Measurements from ENCODE around the gene JPT2. TPM values are rescaled to one million over a fixed set of nuclear protein-coding genes. Genes with fewer than 3 reads are reported as not detected.

JPT2 gene, protein sequence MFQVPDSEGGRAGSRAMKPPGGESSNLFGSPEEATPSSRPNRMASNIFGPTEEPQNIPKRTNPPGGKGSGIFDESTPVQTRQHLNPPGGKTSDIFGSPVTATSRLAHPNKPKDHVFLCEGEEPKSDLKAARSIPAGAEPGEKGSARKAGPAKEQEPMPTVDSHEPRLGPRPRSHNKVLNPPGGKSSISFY
- total RNA-seq (2022; extraction: Qiagen RNA extraction; ENCODE audit: low read depth), result 168 to 242 TPM (median 184 TPM) in 5 replicates

GRCh38 chr16:1677942-1678499 lies at the start of gene JPT2:
Gene JPT2 (plus strand): TSS chr16:1678279. CDS start chr16:1678313, 34 bp downstream.

GRCh38 chr16:1705688-1706385 lies 27.8 kb downstream of the JPT2 start, which contains the start of gene MAPK8IP3:
Gene MAPK8IP3 (plus strand): TSS chr16:1706195. CDS start chr16:1706340, 145 bp downstream.

Other genes with a start within 250 kb of the JPT2 start
- gene PERCC1, start 247.2 kb upstream of the JPT2 start, total RNA-seq (2022; extraction: Qiagen RNA extraction; ENCODE audit: low read depth), result not detected in 5 replicates
- gene CCDC154, start 233.7 kb upstream of the JPT2 start, total RNA-seq (2022; extraction: Qiagen RNA extraction; ENCODE audit: low read depth), result 0.31 to 0.55 TPM (median 0.34 TPM) in 3 of 5 replicates, not detected in the others
- gene CLCN7, start 203.3 kb upstream of the JPT2 start, total RNA-seq (2022; extraction: Qiagen RNA extraction; ENCODE audit: low read depth), result 36.2 to 82.8 TPM (median 80.0 TPM) in 5 replicates
- gene PTX4, start 189.3 kb upstream of the JPT2 start, total RNA-seq (2022; extraction: Qiagen RNA extraction; ENCODE audit: low read depth), result 0.14 TPM in 1 of 5 replicates, not detected in the others
- 17.9 to 47.6 TPM (median 40.5 TPM) in 5 replicates for gene TELO2, start 184.9 kb upstream of the JPT2 start, total RNA-seq (2022; extraction: Qiagen RNA extraction; ENCODE audit: low read depth)
- gene TMEM204, start 144.6 kb upstream of the JPT2 start, total RNA-seq (2022; extraction: Qiagen RNA extraction; ENCODE audit: low read depth), result not detected in 5 replicates
- 8.1 to 11.2 TPM (median 9.7 TPM) in 5 replicates for gene IFT140, start 66.2 kb upstream of the JPT2 start, total RNA-seq (2022; extraction: Qiagen RNA extraction; ENCODE audit: low read depth)
- 12.4 to 19.1 TPM (median 16.7 TPM) in 5 replicates for gene CRAMP1, start 65.9 kb upstream of the JPT2 start, total RNA-seq (2022; extraction: Qiagen RNA extraction; ENCODE audit: low read depth)
- 20.2 to 72.3 TPM (median 60.7 TPM) in 5 replicates for gene MAPK8IP3, start 27.9 kb downstream of the JPT2 start, total RNA-seq (2022; extraction: Qiagen RNA extraction; ENCODE audit: low read depth)
- gene NME3, start 93.3 kb downstream of the JPT2 start, total RNA-seq (2022; extraction: Qiagen RNA extraction; ENCODE audit: low read depth), result 23.1 to 67.4 TPM (median 55.9 TPM) in 5 replicates
- 5.3 to 12.7 TPM (median 10.6 TPM) in 5 replicates for gene EME2, start 94.5 kb downstream of the JPT2 start, total RNA-seq (2022; extraction: Qiagen RNA extraction; ENCODE audit: low read depth)
- 152 to 266 TPM (median 257 TPM) in 5 replicates for gene MRPS34, start 94.9 kb downstream of the JPT2 start, total RNA-seq (2022; extraction: Qiagen RNA extraction; ENCODE audit: low read depth)
- gene SPSB3, start 104.3 kb downstream of the JPT2 start, total RNA-seq (2022; extraction: Qiagen RNA extraction; ENCODE audit: low read depth), result 10.3 to 29.0 TPM (median 24.1 TPM) in 5 replicates
- gene NUBP2, start 104.7 kb downstream of the JPT2 start, total RNA-seq (2022; extraction: Qiagen RNA extraction; ENCODE audit: low read depth), result 41.7 to 91.8 TPM (median 78.7 TPM) in 5 replicates
- gene IGFALS, start 115.4 kb downstream of the JPT2 start, total RNA-seq (2022; extraction: Qiagen RNA extraction; ENCODE audit: low read depth), result not detected in 5 replicates
- gene HAGH, start 148.5 kb downstream of the JPT2 start, total RNA-seq (2022; extraction: Qiagen RNA extraction; ENCODE audit: low read depth), result 47.2 to 80.4 TPM (median 68.8 TPM) in 5 replicates
- gene FAHD1, start 148.9 kb downstream of the JPT2 start, total RNA-seq (2022; extraction: Qiagen RNA extraction; ENCODE audit: low read depth), result 37.1 to 52.6 TPM (median 47.0 TPM) in 5 replicates
- gene MEIOB, start 193.9 kb downstream of the JPT2 start, total RNA-seq (2022; extraction: Qiagen RNA extraction; ENCODE audit: low read depth), result 1.5 to 2.0 TPM (median 1.5 TPM) in 5 replicates
- 1.9 to 3.8 TPM (median 2.9 TPM) in 5 replicates for gene HS3ST6, start 240.1 kb downstream of the JPT2 start, total RNA-seq (2022; extraction: Qiagen RNA extraction; ENCODE audit: low read depth)